HG03060 (cell line): Measurements from ENCODE around the gene GHRL.

Experiments used
- ATAC-seq: cut with Tn5 transposase; IDR thresholded peaks from one replicate; pipeline ENCODE4 v1.9.1; 2021; ENCODE audit warnings: low read depth, moderate number of reproducible peaks; ENCODE audit not compliant: unreplicated experiment

Gene GHRL

GRCh38 chr3:10292505-10293419, at the start of gene GHRL:
TSS of gene GHRL (minus strand) at chr3:10292947. CDS start at chr3:10290180, 2,767 bp downstream.
- peak; percentile 68 for ATAC-seq

- ATAC-seq = no peak
Observed at GRCh38 chr3:10341901-10342398, 49.2 kb upstream of the GHRL start.

- ATAC-seq = no peak
Observed at GRCh38 chr3:10340476-10340875, 47.7 kb upstream of the GHRL start.

GRCh38 chr3:10340046-10340445, 47.3 kb upstream of the GHRL start:
- no peak for ATAC-seq

- no peak for ATAC-seq
Observed at GRCh38 chr3:10339376-10339955, 46.7 kb upstream of the GHRL start.

- ATAC-seq = no peak
Observed at GRCh38 chr3:10338591-10339353, 46.0 kb upstream of the GHRL start.

- no peak for ATAC-seq
Observed at GRCh38 chr3:10338164-10338470, 45.4 kb upstream of the GHRL start.

GRCh38 chr3:10337323-10338163, 44.8 kb upstream of the GHRL start:
- no peak for ATAC-seq

GRCh38 chr3:10336761-10337160, 44.0 kb upstream of the GHRL start:
- ATAC-seq = no peak

GRCh38 chr3:10335871-10336622, 43.3 kb upstream of the GHRL start:
- ATAC-seq = no peak

GRCh38 chr3:10335190-10335738, 42.5 kb upstream of the GHRL start:
- no peak for ATAC-seq

GRCh38 chr3:10334459-10334858, 41.7 kb upstream of the GHRL start:
- ATAC-seq = no peak

GRCh38 chr3:10334042-10334441, 41.3 kb upstream of the GHRL start:
- no peak for ATAC-seq

GRCh38 chr3:10333349-10333650, 40.6 kb upstream of the GHRL start:
- no peak for ATAC-seq

GRCh38 chr3:10332481-10333348, 40.0 kb upstream of the GHRL start:
- no peak for ATAC-seq

- no peak for ATAC-seq
Observed at GRCh38 chr3:10331320-10331719, 38.6 kb upstream of the GHRL start.

- no peak for ATAC-seq
Observed at GRCh38 chr3:10330319-10330718, 37.6 kb upstream of the GHRL start.

- no peak for ATAC-seq
Observed at GRCh38 chr3:10329495-10330015, 36.8 kb upstream of the GHRL start.
